Stimulated activated CD8-positive, alpha-beta memory T cell treated with anti-CD3 and anti-CD28 coated beads, Interleukin-15, amount 100 ng/mL, for 48 hours (primary cell): ENCODE results near the gene RTL9.
"Not testable (repeated sequence)": the region's sequence is repeated elsewhere in the genome, so short reads cannot be mapped to it uniquely, and the experiment has no call there.

ENCODE experiments used
- DNase-seq, 2 donors: peaks; one replicate each; pipeline ENCODE4 v3.0.0-alpha.2; 2020; ENCODE audit warnings: low read depth in 2 of 2

The RTL9 gene

GRCh38 chrX:110406250-110406649, 47.6 kb downstream of the RTL9 start:
- DNase-seq, result not testable (repeated sequence)

GRCh38 chrX:110406822-110407221, 48.2 kb downstream of the RTL9 start:
- DNase-seq, result no peak

- DNase-seq, result peak in 1 of 2 donors; percentile 14
Measured at GRCh38 chrX:110407910-110408545, 49.4 kb downstream of the RTL9 start.
